MM.1S (cell line): ENCODE data around the gene C1orf21.

Experiments
- DNase-seq: peaks from one replicate; pipeline ENCODE4 v3.0.0-alpha.2; 2015
- H2AFZ ChIP-seq: fragments of 300-600 bp; sonication (generic); 2 replicates; pipeline ENCODE4 v1.6.0; 2016; ENCODE audit warnings: antibody characterized with exemption, low read length
- H3F3A ChIP-seq: fragments of 300-600 bp; sonication (generic); 2 replicates; pipeline ENCODE4 v1.6.1; 2016; ENCODE audit warnings: mild to moderate bottlenecking, antibody characterized with exemption, low read length, moderate library complexity, mixed read lengths; ENCODE audit not compliant: insufficient read depth
- H3K27ac ChIP-seq: fragments of 300-600 bp; sonication (generic); 2 replicates; pipeline ENCODE4 v1.5.1; 2016; ENCODE audit warnings: mild to moderate bottlenecking, low read length
- H3K27me3 ChIP-seq: fragments of 300-600 bp; sonication (generic); replicated peaks from 2 replicates; pipeline ENCODE4 v1.6.0; 2016; ENCODE audit warnings: low read length; ENCODE audit not compliant: insufficient read depth
- H3K36me3 ChIP-seq: fragments of 300-600 bp; sonication (generic); replicated peaks from 2 replicates; pipeline ENCODE4 v1.6.1; 2016; ENCODE audit warnings: mild to moderate bottlenecking, low read length, mixed read lengths; ENCODE audit not compliant: insufficient read depth
- H3K4me1 ChIP-seq: fragments of 300-600 bp; sonication (generic); 2 replicates; pipeline ENCODE4 v1.6.1; 2016; ENCODE audit warnings: low read length, mixed read lengths
- H3K4me2 ChIP-seq: fragments of 300-600 bp; sonication (generic); 2 replicates; pipeline ENCODE4 v1.6.0; 2016; ENCODE audit warnings: low read depth, low read length
- H3K4me3 ChIP-seq: fragments of 300-600 bp; sonication (generic); 2 replicates; pipeline ENCODE4 v1.5.1; 2016; ENCODE audit warnings: low read length, mixed read lengths
- H3K79me2 ChIP-seq: fragments of 300-600 bp; sonication (generic); 2 replicates; pipeline ENCODE4 v1.6.1; 2016; ENCODE audit warnings: mixed run types, low read length, mixed read lengths
- H3K9ac ChIP-seq: fragments of 300-600 bp; sonication (generic); 2 replicates; pipeline ENCODE4 v1.6.1; 2016; ENCODE audit warnings: low read length, mixed read lengths
- H3K9me2 ChIP-seq: fragments of 300-600 bp; sonication (generic); replicated peaks from 2 replicates; pipeline ENCODE4 v1.6.1; 2016; ENCODE audit warnings: mild to moderate bottlenecking, low read length, mixed read lengths; ENCODE audit not compliant: insufficient read depth
- H3K9me3 ChIP-seq: fragments of 300-600 bp; sonication (generic); replicated peaks from 2 replicates; pipeline ENCODE4 v1.6.1; 2016; ENCODE audit warnings: mild to moderate bottlenecking, low read length, mixed read lengths; ENCODE audit not compliant: insufficient read depth
- H4K20me1 ChIP-seq: fragments of 300-600 bp; sonication (generic); 2 replicates; pipeline ENCODE4 v1.6.1; 2016; ENCODE audit warnings: mild to moderate bottlenecking, low read length, moderate library complexity, mixed read lengths; ENCODE audit not compliant: insufficient read depth
- EZH2 ChIP-seq: fragments of 300-600 bp; sonication (generic); optimal IDR thresholded peaks from 2 replicates; pipeline ENCODE3; 2017; ENCODE audit warnings: low read depth, mild to moderate bottlenecking, antibody characterized with exemption, low read length, mixed read lengths
- EZH2phosphoT487 ChIP-seq: fragments of 300-600 bp; sonication (generic); IDR thresholded peaks from 2 replicates; pipeline ENCODE4 v1.6.1; 2018; ENCODE audit warnings: antibody characterized with exemption, low read length
- TF ChIP-seq, protein P1 (sequence below): fragments of 300-600 bp; sonication (generic); IDR thresholded peaks from 2 replicates; pipeline ENCODE4 v1.5.1; 2016; ENCODE audit warnings: antibody characterized with exemption, low read length, mixed read lengths

The C1orf21 gene

DNA sequence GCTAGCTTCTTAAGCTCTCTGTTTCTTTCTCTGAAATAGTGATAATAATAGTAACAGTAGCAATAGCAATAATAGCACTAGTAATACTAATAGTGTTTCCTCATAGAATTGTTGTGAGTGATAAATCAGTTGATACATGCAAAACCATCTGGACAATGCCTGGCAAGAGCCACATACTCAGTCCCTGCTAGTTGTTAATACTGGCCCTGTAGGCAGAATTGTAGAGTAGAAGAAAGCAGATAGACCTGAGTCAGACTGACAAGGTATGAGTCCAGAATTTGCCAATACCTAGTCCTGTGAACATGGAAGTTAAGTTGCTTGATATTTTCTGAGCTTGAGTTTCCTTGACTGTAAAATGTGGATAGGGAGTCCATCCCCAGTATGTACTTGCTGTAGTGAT lies 171.9 kb downstream of the C1orf21 start:
- Histone ChIP-seq H4K20me1 (no peaks in the 10 kb centered on the region), H3K4me1 (peaks cover 75% of the 10 kb centered on the region), H3K36me3 (no peaks in the 10 kb centered on the region), H3K27me3 (no peaks in the 10 kb centered on the region), H3K79me2 (no peaks in the 10 kb centered on the region), H3K9me3 (no peaks in the 10 kb centered on the region), H3F3A (peaks cover 31% of the 10 kb centered on the region), H3K4me3 (0 out of 2 replicates have a peak overlapping the region, but pooled peaks have one; percentile 41), H3K9me2 (no peaks in the 10 kb centered on the region), H3K9ac (no peak overlapping the region), H3K4me2 (peak overlapping the region; percentile 76), H3K27ac (peak overlapping the region; percentile 56; the same call in 1 of the 2 replicates), H2AFZ (no peak overlapping the region)
- DNase-seq, result no peak
- TF ChIP-seq, protein P1, sequence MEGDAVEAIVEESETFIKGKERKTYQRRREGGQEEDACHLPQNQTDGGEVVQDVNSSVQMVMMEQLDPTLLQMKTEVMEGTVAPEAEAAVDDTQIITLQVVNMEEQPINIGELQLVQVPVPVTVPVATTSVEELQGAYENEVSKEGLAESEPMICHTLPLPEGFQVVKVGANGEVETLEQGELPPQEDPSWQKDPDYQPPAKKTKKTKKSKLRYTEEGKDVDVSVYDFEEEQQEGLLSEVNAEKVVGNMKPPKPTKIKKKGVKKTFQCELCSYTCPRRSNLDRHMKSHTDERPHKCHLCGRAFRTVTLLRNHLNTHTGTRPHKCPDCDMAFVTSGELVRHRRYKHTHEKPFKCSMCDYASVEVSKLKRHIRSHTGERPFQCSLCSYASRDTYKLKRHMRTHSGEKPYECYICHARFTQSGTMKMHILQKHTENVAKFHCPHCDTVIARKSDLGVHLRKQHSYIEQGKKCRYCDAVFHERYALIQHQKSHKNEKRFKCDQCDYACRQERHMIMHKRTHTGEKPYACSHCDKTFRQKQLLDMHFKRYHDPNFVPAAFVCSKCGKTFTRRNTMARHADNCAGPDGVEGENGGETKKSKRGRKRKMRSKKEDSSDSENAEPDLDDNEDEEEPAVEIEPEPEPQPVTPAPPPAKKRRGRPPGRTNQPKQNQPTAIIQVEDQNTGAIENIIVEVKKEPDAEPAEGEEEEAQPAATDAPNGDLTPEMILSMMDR, result no peak
- TF ChIP-seq EZH2phosphoT487 (no peak), EZH2 (no peak)

DNA sequence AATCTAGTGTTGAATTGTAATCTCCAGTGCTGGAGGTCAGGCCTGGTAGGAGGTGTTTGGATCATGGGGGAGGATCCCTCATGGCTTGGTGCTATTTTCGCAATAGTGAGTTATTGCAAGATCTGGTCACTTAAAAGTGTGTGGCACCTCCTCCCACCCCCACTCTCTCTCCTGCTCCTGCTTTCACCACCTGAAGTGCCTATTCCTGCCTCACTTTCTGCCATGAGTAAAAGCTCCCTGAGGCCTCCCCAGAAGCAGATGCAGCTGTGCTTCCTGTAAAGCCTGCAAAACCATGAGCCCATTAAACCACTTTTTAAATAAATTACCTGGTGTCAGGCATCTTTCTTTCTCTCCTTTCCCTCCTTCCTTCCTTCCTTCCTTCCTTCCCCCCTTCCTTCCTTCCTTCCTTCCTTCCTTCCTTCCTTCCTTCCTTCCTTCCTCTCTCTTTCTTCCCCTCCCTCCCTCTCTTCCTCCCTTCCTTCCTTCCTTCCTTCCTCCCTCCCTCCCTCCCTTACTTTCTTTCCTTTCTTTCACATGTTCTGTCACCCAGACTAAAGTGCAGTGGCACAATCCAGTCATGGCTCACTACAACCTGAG lies 172.4 kb downstream of the C1orf21 start:
- no peaks in the 10 kb centered on the region for H3K36me3 ChIP-seq
- no peak overlapping the region; the same call in 1 of the 2 replicates for H3K4me2 ChIP-seq
- peaks cover 31% of the 10 kb centered on the region for H3F3A ChIP-seq
- no peaks in the 10 kb centered on the region for H4K20me1 ChIP-seq
- no peaks in the 10 kb centered on the region for H3K27me3 ChIP-seq
- H3K9me3 ChIP-seq, result no peaks in the 10 kb centered on the region
- H3K27ac ChIP-seq, result no peak overlapping the region; the same call in 1 of the 2 replicates
- H3K79me2 ChIP-seq, result no peaks in the 10 kb centered on the region
- H3K4me3 ChIP-seq, result no peak overlapping the region
- no peak for DNase-seq
- peaks cover 78% of the 10 kb centered on the region for H3K4me1 ChIP-seq
- TF ChIP-seq, protein P1, result no peak
- TF ChIP-seq EZH2phosphoT487 (no peak), EZH2 (no peak)
- H3K9me2 ChIP-seq, result no peaks in the 10 kb centered on the region
- H2AFZ ChIP-seq, result no peak overlapping the region
- H3K9ac ChIP-seq, result no peak overlapping the region

DNA sequence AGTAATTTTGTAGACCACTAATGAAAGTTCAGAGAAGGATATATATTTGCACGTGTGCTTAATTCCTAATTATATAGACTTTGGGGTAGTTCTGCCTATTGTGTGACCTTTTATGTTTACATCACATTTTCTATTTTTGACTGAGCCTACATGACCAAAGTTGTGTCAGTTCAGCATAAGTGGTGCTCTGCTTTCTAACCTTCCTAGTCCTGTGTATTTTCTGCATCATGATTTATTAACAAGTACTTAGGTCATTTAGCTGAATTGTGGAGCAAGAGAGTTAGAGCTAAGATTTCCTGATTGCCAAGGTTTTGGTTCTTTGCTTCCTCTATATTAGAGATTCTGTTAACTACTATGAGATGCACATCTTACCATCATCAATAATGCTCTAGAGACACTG lies 176.0 kb downstream of the C1orf21 start:
- no peak for TF ChIP-seq EZH2phosphoT487
- TF ChIP-seq EZH2, result no peak
- TF ChIP-seq, protein P1, result no peak
- DNase-seq, result peak; percentile 66
- Histone ChIP-seq H3K36me3 (no peaks in the 10 kb centered on the region), H3K9me2 (no peaks in the 10 kb centered on the region), H2AFZ (no peak overlapping the region), H3K4me3 (peak overlapping the region; percentile 4; the same call in 1 of the 2 replicates), H3K79me2 (0 out of 2 replicates have a peak, but pooled peaks cover 4% of the 10 kb centered on the region), H3K27ac (peak overlapping the region; percentile 45; the same call in 1 of the 2 replicates), H3K4me2 (peak overlapping the region; percentile 55), H3K9me3 (no peaks in the 10 kb centered on the region), H3K4me1 (peaks cover 78% of the 10 kb centered on the region), H3F3A (peaks cover 38% of the 10 kb centered on the region), H3K27me3 (no peaks in the 10 kb centered on the region), H3K9ac (no peak overlapping the region; the same call in 1 of the 2 replicates), H4K20me1 (no peaks in the 10 kb centered on the region)
